Esophagus (tissue), 2 donors: ENCODE results near the gene MRPL50. TPM values are rescaled to one million over a fixed set of nuclear protein-coding genes. Genes with fewer than 3 reads are reported as not detected.

Experiments used
- H3K27ac ChIP-seq, 2 donors: one replicate each; pipeline ENCODE4 v1.5.1; 2013; ENCODE audit warnings: low read depth in 2 of 2, mild to moderate bottlenecking in 2 of 2, inconsistent platforms in 1 of 2, low read length in 1 of 2, moderate library complexity in 1 of 2
- H3K27me3 ChIP-seq, 2 donors: one replicate each; pipeline ENCODE4 v1.6.1; 2013; ENCODE audit warnings: low read length in 2 of 2, control low read depth in 1 of 2, mild to moderate bottlenecking in 1 of 2; ENCODE audit not compliant: insufficient read depth in 2 of 2, control insufficient read depth in 1 of 2
- H3K36me3 ChIP-seq, 2 donors: one replicate each; pipeline ENCODE4 v1.6.1; 2013; ENCODE audit warnings: low read length in 1 of 2; ENCODE audit not compliant: control insufficient read depth in 2 of 2, insufficient read depth in 2 of 2
- H3K4me1 ChIP-seq, 2 donors: one replicate each; pipeline ENCODE4 v1.6.1; 2013; ENCODE audit warnings: low read length in 1 of 2; ENCODE audit not compliant: control insufficient read depth in 2 of 2, insufficient read depth in 2 of 2
- H3K4me3 ChIP-seq, 2 donors: one replicate each; pipeline ENCODE4 v1.5.1; 2013; ENCODE audit warnings: low read length in 2 of 2, mild to moderate bottlenecking in 2 of 2, low read depth in 1 of 2, moderate library complexity in 1 of 2
- H3K9me3 ChIP-seq, 2 donors: one replicate each; pipeline ENCODE4 v1.6.1; 2013; ENCODE audit warnings: mild to moderate bottlenecking in 2 of 2, low read depth in 1 of 2, low read length in 1 of 2, moderate library complexity in 1 of 2; ENCODE audit not compliant: control insufficient read depth in 2 of 2, insufficient read depth in 1 of 2
- WGBS, 2 donors: extraction: QIAGEN DNeasy Blood & Tissue Kit; methylation state at CpG; one replicate each; pipeline ENCODE4 v1.1.7; 2013; 5-methylcytosine and 5-hydroxymethylcytosine counted together
- polyA plus RNA-seq, 2 donors: library from polyadenylated mRNA; stranded (reverse); fragments of 200-250 nt; gene quantifications; one replicate each; pipeline ENCODE4 v1.2.3, GENCODE V29; 2013
- donor health status: healthy with polysubstance abuse.
- donor health status: Bipolar disorder and iron deficiency.

Gene MRPL50
- 1 to 10 TPM; 5.0 to 6.6 TPM for polyA plus RNA-seq

DNA sequence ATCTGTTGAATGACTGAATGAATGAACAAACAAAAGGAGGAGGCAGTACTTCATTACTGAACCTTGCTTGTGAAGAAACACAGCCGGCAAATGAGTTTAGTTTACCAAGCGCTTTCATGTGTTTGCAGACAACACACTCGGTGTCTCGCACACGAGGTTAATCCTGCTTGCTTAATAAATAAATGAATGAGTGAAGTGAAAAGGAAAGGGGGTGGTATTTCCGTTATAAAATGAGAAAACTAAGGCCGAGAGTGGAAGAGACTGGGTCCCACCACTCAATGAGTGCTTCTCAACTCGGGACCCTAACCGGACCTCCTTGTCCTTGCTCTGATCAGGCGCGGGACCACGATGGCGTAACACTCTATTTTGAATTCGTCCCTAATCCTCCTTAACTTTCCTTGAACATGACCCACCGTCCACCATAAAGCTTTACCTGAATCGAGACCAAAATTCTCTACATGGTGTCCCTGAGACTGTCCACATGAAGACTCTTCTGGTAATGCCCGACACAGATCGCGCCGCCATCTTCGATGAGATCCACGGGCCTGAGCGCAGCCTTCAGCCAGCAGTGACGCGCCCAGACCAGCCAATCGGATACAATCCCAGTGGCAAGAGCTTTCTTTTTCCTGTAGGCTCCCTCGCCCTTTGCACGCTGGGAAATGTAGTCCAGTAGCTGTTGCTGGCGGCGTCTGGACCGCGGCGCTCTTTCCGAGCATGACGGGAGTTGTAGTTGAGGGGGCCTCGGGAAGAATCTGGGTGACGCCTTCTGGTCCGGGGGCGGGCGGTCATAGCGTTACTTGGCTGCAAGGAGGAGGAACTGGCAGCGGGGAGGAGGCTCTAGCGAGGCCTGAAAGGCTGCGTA lies at the start of gene MRPL50, which contains the start of gene ZNF189:
TSS of gene MRPL50 (minus strand) at position 551 of the 862 bp plus-strand sequence. CDS start at position 525, 26 bp downstream.
TSS of gene ZNF189 (plus strand) at position 784 of the 862 bp plus-strand sequence. CDS start 306 bp downstream, outside the sequence.
- no peaks in the 10 kb centered on the region for H3K27me3 ChIP-seq
- H3K9me3 ChIP-seq: peaks cover 0 to 3% of the 10 kb centered on the region in 2 donors
- H3K36me3 ChIP-seq: peaks cover 3 to 13% of the 10 kb centered on the region in 2 donors
- H3K4me1 ChIP-seq: peaks cover 0 to 3% of the 10 kb centered on the region in 2 donors
- H3K27ac ChIP-seq: peak within 1 kb of the TSS; percentile 70 to 77
- peak within 1 kb of the TSS; percentile 74 to 79 for H3K4me3 ChIP-seq
- 0% methylated on average over 44 of the region's 44 CpGs for WGBS, 2 donors

DNA sequence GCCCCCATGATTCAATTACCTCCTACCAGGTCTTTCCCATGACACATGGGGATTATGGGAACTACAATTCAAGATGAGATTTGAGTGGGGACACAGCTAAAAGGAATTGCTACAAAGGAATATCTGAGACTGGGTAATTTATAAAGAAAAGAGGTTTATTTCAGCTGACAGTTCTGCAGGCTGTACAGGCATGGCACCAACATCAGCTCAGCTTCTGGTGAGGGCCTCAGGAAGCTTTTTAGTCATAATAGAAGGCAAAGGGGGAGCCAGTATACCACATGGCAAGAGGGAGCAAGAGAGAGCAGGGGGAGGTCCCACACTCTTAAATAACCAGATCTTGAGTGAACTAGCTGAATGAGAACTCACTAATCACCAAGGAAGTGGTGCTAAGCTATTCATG lies 48.3 kb upstream of the MRPL50 start:
- no peak overlapping the region for H3K4me3 ChIP-seq
- no peaks in the 10 kb centered on the region for H3K4me1 ChIP-seq
- no peak overlapping the region for H3K27ac ChIP-seq
- no peaks in the 10 kb centered on the region for H3K27me3 ChIP-seq
- H3K36me3 ChIP-seq: no peaks in the 10 kb centered on the region
- H3K9me3 ChIP-seq: no peaks in the 10 kb centered on the region

DNA sequence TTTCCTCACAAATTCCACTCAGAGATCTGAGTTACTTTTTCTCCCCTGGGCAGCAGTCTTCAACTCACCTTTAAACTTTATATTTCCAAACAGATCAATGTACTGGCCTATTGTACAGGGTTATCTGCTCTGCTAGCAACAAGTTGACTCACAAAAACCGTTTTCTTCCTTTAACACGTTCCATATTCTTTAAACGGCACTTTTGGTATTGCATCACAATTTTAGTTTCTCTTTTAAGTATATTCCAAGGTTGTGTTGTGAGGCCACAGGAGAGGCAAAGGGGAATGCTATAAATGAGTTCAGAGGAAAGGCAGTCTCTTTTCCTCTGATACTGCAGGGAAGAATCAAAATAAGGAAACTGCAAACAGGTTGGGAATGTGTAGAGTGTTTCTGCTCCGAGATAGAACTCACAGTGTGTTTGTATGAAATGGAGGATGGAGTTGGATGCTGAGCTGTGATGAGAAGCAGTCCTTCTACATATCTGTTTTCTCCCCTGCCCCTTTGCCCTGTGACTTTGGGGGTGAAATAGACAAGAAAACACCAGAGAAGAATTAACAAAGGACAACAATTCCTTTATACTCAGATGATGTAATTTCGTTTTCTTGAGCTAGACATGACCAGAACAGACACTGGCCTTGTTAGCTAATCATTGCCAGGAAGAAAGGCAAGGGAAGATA lies 47.1 kb upstream of the MRPL50 start:
- no peaks in the 10 kb centered on the region for H3K4me1 ChIP-seq
- H3K27me3 ChIP-seq: no peaks in the 10 kb centered on the region
- no peaks in the 10 kb centered on the region for H3K9me3 ChIP-seq
- H3K36me3 ChIP-seq: no peaks in the 10 kb centered on the region
- peak overlapping the region in 1 of 2 donors; percentile 11 for H3K4me3 ChIP-seq
- H3K27ac ChIP-seq: no peak overlapping the region
- WGBS, 2 donors: 45 to 52% methylated on average over 5 of the region's 5 CpGs

DNA sequence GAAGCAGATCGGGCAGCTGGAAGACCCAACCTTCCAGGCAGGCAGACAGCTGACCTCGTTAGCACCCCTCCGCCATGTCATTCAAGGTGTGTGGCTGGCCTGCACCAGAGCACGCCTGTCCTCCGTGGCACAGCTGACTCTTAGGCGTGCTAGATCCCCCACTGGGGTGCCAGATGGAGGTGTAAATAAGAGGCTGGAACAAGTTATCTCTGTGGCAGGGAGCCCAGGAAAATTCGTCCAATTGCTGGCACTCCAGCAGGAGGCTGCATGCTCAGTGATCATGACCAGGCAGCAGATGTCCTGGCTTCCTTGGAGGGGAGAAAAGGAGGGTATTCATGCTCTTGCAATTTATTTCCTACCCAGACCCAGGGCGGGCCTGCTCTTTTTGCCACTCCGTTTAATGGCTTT lies 45.0 kb upstream of the MRPL50 start:
- Histone ChIP-seq H3K27me3 (no peaks in the 10 kb centered on the region), H3K4me1 (no peaks in the 10 kb centered on the region), H3K9me3 (no peaks in the 10 kb centered on the region), H3K27ac (no peak overlapping the region), H3K36me3 (no peaks in the 10 kb centered on the region), H3K4me3 (no peak overlapping the region)
- 63 to 68% methylated on average over 9 of the region's 9 CpGs for WGBS, 2 donors

DNA sequence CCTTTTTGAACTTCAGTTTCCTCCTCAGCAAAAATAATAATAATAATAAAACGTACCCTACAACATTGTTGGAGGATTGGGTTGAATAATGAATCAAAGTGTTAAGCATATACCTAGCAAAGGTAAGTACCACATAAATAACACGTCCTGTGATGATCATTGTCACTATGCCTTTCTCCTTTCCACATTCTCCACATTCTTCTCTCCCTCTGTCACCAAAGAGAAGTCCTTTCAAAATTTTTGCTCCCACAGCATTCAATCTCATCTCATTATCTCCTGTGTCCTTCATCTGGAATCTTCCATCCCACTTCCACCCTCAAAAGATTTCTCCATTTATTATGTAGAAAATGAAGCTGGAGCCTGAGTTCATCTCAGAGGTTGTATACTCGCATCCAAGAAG lies 44.3 kb upstream of the MRPL50 start:
- no peaks in the 10 kb centered on the region for H3K4me1 ChIP-seq
- H3K36me3 ChIP-seq: no peaks in the 10 kb centered on the region
- H3K9me3 ChIP-seq: no peaks in the 10 kb centered on the region
- H3K4me3 ChIP-seq: no peak overlapping the region
- no peak overlapping the region for H3K27ac ChIP-seq
- 70 to 75% methylated on average over 3 of the region's 3 CpGs for WGBS, 2 donors
- no peaks in the 10 kb centered on the region for H3K27me3 ChIP-seq

DNA sequence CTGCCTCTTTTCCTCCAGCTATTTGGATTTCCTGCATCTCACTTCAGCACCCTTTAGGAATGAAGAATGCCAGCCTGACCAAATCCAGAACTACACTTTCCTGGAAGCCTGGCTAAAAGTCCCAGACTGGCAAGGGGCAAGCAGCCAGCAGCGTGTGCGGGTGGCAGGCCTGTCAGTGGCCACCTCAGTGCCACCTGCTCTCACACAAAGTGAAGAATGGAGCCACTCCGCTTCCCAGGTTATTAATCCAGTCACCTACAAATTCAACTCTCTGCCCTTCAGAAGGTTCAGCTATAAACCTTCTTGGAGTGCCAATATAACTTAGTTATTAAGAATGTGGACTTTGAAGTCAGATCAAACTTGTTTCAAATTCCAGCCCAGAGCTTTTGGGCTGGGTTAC lies 43.9 kb upstream of the MRPL50 start:
- Histone ChIP-seq H3K27me3 (no peaks in the 10 kb centered on the region), H3K4me3 (no peak overlapping the region), H3K9me3 (no peaks in the 10 kb centered on the region), H3K36me3 (no peaks in the 10 kb centered on the region), H3K4me1 (no peaks in the 10 kb centered on the region), H3K27ac (no peak overlapping the region)
- WGBS, 2 donors: 69 to 90% methylated on average over 3 of the region's 3 CpGs

DNA sequence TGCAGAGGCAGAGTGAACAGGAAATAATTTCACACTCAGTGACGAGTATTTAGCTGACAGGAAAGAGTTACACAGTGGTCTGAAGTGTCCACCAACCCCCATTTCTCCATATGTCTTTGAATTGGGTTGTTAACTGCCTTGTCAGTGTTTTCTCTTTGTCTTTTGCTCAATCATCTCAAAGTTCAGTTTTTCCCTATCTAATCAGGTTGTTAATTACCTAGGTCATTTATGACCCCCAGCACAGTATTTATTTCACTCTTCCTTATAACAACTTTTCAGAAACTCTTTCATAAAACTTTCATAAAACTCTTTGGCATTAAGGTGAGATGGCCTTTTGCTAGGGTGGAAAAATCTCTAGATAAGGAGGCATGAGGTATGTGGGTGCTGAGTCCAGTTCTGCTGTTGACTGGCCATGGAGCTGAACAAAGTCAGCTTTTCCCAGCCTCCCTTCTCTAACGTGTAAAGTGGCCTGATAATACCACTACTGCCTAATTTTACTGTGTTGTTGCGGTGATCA lies 42.4 kb upstream of the MRPL50 start:
- Histone ChIP-seq H3K27me3 (no peaks in the 10 kb centered on the region), H3K4me3 (no peak overlapping the region), H3K9me3 (no peaks in the 10 kb centered on the region), H3K27ac (no peak overlapping the region), H3K4me1 (no peaks in the 10 kb centered on the region), H3K36me3 (no peaks in the 10 kb centered on the region)
- WGBS, 2 donors: 61 to 67% methylated on average over 3 of the region's 3 CpGs

DNA sequence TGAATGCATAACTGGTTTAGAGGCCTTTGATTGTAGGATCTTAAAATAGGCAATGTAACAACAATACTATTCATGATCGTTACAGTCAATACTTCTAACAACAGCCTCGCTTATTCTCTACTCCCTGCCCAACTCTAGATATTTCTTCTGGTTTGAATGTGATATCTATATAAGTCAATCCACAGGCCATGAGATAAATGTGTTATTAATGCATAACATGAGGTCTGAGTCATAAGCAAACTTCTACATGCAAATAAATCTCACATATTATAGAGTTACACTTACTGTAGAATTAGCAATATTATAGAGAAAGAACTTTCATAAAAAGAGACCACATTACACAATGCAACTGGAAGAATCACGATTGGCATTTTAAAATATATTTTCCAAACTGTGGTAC lies 40.1 kb upstream of the MRPL50 start:
- 70 to 79% methylated on average over 3 of the region's 3 CpGs for WGBS, 2 donors
- Histone ChIP-seq H3K27me3 (no peaks in the 10 kb centered on the region), H3K4me3 (no peak overlapping the region), H3K4me1 (no peaks in the 10 kb centered on the region), H3K36me3 (no peaks in the 10 kb centered on the region), H3K9me3 (no peaks in the 10 kb centered on the region), H3K27ac (no peak overlapping the region)

DNA sequence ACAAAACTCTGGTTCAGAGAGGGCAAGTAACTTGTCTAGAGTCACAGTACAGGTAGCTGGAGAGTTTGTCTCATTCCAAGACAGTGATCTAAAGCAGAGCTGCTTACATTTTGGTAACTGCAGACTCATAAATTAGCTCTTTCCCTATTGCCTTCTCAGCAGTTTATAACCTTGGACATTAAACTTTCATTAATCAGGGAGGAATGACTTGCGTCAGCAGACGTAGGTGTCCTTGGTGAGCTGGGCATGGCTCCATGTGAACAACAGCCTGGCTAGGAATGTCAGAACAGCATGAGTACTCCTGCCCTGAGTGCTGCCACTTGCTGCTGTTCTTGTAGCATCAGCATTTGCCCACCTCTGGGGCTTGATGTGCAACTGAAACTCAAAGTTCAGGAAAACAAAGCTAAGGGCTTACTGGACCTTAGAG lies 39.4 kb upstream of the MRPL50 start:
- no peaks in the 10 kb centered on the region for H3K4me1 ChIP-seq
- H3K36me3 ChIP-seq: no peaks in the 10 kb centered on the region
- 46 to 62% methylated on average over 2 of the region's 2 CpGs for WGBS, 2 donors
- no peak overlapping the region for H3K27ac ChIP-seq
- H3K4me3 ChIP-seq: no peak overlapping the region
- H3K9me3 ChIP-seq: no peaks in the 10 kb centered on the region
- H3K27me3 ChIP-seq: no peaks in the 10 kb centered on the region
